HG03575 (cell line): ENCODE results near the gene ARNT2.

Experiments used
- ATAC-seq: cut with Tn5 transposase; IDR thresholded peaks from one replicate; pipeline ENCODE4 v1.9.1; 2021; ENCODE audit not compliant: unreplicated experiment, insufficient number of reproducible peaks, low FRiP score; ENCODE audit errors: extremely low read depth

The ARNT2 gene

DNA sequence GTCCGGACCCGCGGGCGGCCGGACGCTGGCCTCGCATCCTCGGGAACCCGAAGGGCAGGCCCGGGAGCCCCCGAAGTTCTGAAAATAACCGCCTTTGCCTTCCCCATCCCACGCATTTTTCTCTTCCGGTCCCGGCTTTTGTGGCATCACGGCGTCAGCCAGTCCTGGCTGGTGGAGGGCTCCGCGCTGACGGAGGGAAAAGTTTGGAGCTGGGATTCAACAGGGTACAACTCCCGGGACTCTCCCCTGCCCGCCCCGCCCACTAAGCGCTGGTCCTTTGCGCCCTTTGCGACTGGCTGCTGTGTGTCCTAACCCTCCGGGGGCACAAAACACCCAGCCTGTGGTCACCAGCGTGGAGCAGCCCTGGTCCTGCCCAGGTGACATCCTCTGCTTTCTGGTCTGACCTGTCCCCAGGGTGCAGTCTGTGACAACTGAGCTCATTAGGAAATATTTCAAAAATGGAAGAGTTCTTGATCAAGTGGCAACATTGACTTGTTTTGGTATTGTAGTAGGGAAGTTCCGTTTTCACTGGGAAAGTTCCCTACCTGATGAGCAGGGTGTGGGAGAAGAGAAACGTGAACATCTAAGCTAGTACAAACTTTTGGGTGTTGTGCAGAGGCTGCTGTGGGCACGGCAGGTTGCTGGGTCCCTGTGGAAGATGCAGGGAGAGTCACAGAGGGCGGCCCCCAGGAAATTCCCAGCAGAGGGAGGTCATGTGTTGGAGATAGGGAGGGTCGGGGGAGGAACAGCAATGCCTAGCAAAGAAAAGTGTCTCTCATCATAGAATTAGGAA, 775 bp downstream of the ARNT2 start:
- no peak for ATAC-seq

DNA sequence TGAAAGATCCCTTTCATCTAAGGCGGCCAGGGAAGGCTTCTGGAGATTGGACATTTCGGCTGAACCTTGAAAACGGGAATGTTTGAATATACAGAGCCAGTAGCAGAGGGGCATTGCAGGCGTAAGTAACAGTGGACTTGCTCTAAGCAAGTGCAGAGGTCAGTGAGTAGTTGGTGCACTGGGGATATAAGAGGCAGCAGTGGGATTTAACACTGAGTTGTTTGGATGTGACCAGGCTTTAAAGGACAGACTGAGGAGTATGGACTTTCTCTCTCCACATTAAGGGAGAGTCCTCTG, 1.3 kb downstream of the ARNT2 start:
- no peak for ATAC-seq

GRCh38 chr15:80405970-80406369, 1.8 kb downstream of the ARNT2 start:
- no peak for ATAC-seq

GRCh38 chr15:80411788-80412288, 7.7 kb downstream of the ARNT2 start:
- no peak for ATAC-seq

GRCh38 chr15:80414546-80415357, 10.6 kb downstream of the ARNT2 start:
- no peak for ATAC-seq

- no peak for ATAC-seq
Measured at GRCh38 chr15:80415358-80415670, 11.1 kb downstream of the ARNT2 start.

DNA sequence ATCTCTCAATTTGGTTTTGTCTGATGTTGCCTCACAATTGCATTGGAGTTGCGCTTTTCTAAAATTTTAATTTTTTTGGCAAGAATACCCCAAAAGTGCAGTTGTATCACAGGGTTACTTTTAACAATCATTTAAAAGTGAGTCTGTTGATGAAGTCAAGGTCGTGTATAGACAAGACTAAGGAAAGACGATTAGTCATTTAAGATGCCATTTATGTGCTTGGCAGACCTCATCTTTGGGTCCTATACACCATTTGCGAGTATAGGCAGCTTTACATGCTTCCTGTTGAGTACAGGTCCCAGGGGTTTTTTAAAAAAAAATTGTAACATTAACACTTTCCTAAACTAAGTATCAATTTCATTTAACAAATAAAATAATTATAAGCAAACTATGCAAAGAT, 12.5 kb downstream of the ARNT2 start:
- ATAC-seq, result no peak

- no peak for ATAC-seq
Measured at GRCh38 chr15:80418892-80419537, 14.8 kb downstream of the ARNT2 start.

DNA sequence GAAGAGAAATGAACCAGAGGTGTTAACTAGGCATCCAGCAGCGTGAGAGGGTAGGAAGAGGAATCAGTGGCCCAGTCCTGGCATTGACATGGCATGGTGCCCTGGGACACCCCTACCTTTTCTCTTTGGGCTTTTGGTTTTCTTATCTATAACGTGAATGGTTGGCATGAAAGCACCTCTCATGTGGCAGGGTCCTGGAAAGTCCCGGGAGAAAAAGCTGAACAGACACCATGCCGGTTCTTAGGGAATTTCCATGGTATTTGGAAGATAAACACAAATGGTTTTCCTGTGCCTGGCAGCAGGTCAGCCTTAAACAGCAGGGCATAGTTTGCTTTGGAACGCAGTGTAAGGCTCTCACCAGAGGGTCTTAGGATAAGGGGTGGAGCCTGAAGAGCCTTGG, 15.4 kb downstream of the ARNT2 start:
- no peak for ATAC-seq

DNA sequence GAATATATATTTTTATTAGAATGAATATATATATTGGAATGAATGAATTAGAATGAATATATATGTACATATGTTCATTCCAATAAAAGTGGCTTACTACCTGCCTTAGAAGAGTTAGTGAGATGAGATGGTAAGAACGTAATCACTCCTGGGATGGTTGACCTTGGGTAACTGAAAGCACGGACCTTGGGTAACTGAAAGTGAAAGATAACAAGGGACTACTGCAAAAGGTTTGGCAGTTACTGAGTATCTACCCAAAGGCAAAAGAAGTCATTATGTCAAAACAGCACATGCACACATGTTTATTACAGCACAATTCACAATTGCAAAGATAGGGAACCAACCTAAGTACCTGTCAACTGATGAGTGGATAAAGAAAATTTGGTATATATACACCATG, 16.5 kb downstream of the ARNT2 start:
- ATAC-seq, result no peak

DNA sequence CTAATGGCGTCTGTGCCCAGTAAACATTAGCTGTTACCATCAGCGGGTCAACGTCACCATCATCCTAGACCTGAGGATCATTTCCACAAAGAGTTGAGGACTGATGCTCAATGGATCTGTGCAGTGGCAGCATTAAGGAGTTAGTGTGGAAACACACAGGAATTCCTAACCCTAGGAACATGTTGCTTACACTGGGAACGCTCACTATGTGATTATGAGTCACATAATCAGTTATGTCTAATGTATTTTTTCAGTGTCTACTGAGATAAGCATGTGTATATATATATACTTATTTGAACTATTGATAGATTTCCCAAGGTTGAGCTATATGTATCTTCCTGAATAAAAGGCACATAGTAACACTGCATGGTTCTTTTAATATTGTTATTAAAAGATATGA, 19.0 kb downstream of the ARNT2 start:
- ATAC-seq, result no peak

GRCh38 chr15:80424381-80424780, 20.2 kb downstream of the ARNT2 start:
- no peak for ATAC-seq

DNA sequence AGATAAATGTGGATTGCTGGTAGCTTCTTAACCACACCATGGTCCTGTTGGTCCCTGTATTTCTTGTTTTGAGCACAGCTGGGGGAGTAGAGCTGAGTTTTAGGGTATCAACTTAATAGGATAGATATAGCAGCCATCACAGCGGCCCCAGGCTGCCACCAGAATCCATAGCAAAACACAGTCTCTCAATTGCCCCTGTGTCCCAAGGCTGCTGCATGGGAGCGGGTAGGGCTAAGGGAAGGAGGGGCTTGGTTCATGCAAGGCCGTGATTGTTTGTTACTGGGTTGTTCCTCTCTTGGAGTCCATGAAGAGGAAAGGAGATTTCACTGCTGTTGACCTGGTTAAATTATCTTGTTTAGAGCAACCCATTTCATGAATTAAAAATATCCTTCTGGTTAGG, 22.1 kb downstream of the ARNT2 start:
- ATAC-seq, result no peak

DNA sequence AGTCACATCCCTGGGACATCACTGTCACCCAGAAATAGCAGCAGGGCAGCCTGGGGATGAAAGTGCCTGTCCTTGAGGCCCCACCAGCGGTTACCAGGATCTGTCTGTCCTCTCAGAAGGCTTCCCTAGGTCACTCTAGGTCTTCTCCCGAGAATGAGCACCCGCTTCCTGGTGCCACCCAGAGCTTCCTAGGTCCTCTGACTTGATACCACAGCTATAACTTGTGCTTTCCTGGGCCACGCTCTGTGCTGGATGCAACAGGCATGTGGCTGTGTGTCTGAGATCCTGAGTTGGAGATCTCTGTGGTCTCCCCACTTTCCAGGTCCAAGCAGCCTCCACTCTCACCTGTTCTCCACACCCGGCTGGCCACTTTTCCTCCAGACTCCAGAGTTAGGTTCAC, 25.8 kb downstream of the ARNT2 start:
- no peak for ATAC-seq

DNA sequence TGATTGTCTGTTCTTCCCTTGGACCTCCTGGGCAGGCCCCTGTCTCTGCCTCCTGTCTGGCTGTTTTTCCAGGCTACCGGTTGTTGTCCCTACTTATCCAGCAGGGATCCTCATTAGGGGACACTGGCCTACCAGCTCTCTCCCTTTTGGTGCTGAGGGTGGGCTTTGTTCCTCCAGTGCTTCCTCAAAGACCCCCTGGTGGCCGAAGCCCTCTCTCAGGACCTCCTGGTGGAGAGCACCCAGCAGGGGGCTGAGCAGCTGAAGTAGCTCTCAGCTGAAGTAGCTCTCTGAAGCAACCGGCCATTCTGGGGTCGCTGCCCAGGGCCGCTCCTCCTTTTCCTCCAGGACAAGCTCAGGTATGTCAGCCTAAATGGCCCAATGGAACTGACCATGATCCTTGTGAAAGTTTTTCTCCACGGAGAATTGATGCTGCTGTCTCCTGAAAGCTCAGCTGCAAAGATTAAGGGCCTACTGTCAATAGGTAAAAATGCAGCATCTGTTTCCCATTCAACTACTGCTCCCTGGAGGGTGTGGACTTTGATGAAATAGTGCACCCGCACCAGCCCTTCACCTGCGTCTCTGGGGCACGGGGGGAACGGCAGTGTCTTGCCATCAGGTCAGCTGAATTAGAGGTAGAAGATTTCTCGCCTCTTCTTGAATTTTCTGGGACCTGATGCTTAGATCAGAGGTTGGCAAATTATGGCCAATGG, 27.6 kb downstream of the ARNT2 start:
- no peak for ATAC-seq

GRCh38 chr15:80432345-80432702, 28.1 kb downstream of the ARNT2 start:
- no peak for ATAC-seq

- ATAC-seq, result no peak
Measured at GRCh38 chr15:80433836-80434235, 29.7 kb downstream of the ARNT2 start.

GRCh38 chr15:80434926-80435720, 30.9 kb downstream of the ARNT2 start:
- ATAC-seq, result no peak
